MM.1S (cell line): Measurements from ENCODE around the gene UNC13C.

Source experiments
- DNase-seq: peaks from one replicate; pipeline ENCODE4 v3.0.0-alpha.2; 2015
- H2AFZ ChIP-seq: fragments of 300-600 bp; sonication (generic); 2 replicates; pipeline ENCODE4 v1.6.0; 2016; ENCODE audit warnings: antibody characterized with exemption, low read length
- H3F3A ChIP-seq: fragments of 300-600 bp; sonication (generic); 2 replicates; pipeline ENCODE4 v1.6.1; 2016; ENCODE audit warnings: mild to moderate bottlenecking, antibody characterized with exemption, low read length, moderate library complexity, mixed read lengths; ENCODE audit not compliant: insufficient read depth
- H3K27ac ChIP-seq: fragments of 300-600 bp; sonication (generic); 2 replicates; pipeline ENCODE4 v1.5.1; 2016; ENCODE audit warnings: mild to moderate bottlenecking, low read length
- H3K27me3 ChIP-seq: fragments of 300-600 bp; sonication (generic); replicated peaks from 2 replicates; pipeline ENCODE4 v1.6.0; 2016; ENCODE audit warnings: low read length; ENCODE audit not compliant: insufficient read depth
- H3K36me3 ChIP-seq: fragments of 300-600 bp; sonication (generic); replicated peaks from 2 replicates; pipeline ENCODE4 v1.6.1; 2016; ENCODE audit warnings: mild to moderate bottlenecking, low read length, mixed read lengths; ENCODE audit not compliant: insufficient read depth
- H3K4me1 ChIP-seq: fragments of 300-600 bp; sonication (generic); 2 replicates; pipeline ENCODE4 v1.6.1; 2016; ENCODE audit warnings: low read length, mixed read lengths
- H3K4me2 ChIP-seq: fragments of 300-600 bp; sonication (generic); 2 replicates; pipeline ENCODE4 v1.6.0; 2016; ENCODE audit warnings: low read depth, low read length
- H3K4me3 ChIP-seq: fragments of 300-600 bp; sonication (generic); 2 replicates; pipeline ENCODE4 v1.5.1; 2016; ENCODE audit warnings: low read length, mixed read lengths
- H3K79me2 ChIP-seq: fragments of 300-600 bp; sonication (generic); 2 replicates; pipeline ENCODE4 v1.6.1; 2016; ENCODE audit warnings: mixed run types, low read length, mixed read lengths
- H3K9ac ChIP-seq: fragments of 300-600 bp; sonication (generic); 2 replicates; pipeline ENCODE4 v1.6.1; 2016; ENCODE audit warnings: low read length, mixed read lengths
- H3K9me2 ChIP-seq: fragments of 300-600 bp; sonication (generic); replicated peaks from 2 replicates; pipeline ENCODE4 v1.6.1; 2016; ENCODE audit warnings: mild to moderate bottlenecking, low read length, mixed read lengths; ENCODE audit not compliant: insufficient read depth
- H3K9me3 ChIP-seq: fragments of 300-600 bp; sonication (generic); replicated peaks from 2 replicates; pipeline ENCODE4 v1.6.1; 2016; ENCODE audit warnings: mild to moderate bottlenecking, low read length, mixed read lengths; ENCODE audit not compliant: insufficient read depth
- H4K20me1 ChIP-seq: fragments of 300-600 bp; sonication (generic); 2 replicates; pipeline ENCODE4 v1.6.1; 2016; ENCODE audit warnings: mild to moderate bottlenecking, low read length, moderate library complexity, mixed read lengths; ENCODE audit not compliant: insufficient read depth
- EZH2 ChIP-seq: fragments of 300-600 bp; sonication (generic); optimal IDR thresholded peaks from 2 replicates; pipeline ENCODE3; 2017; ENCODE audit warnings: low read depth, mild to moderate bottlenecking, antibody characterized with exemption, low read length, mixed read lengths
- EZH2phosphoT487 ChIP-seq: fragments of 300-600 bp; sonication (generic); IDR thresholded peaks from 2 replicates; pipeline ENCODE4 v1.6.1; 2018; ENCODE audit warnings: antibody characterized with exemption, low read length
- TF ChIP-seq, protein P1 (sequence below): fragments of 300-600 bp; sonication (generic); IDR thresholded peaks from 2 replicates; pipeline ENCODE4 v1.5.1; 2016; ENCODE audit warnings: antibody characterized with exemption, low read length, mixed read lengths

UNC13C gene

DNA sequence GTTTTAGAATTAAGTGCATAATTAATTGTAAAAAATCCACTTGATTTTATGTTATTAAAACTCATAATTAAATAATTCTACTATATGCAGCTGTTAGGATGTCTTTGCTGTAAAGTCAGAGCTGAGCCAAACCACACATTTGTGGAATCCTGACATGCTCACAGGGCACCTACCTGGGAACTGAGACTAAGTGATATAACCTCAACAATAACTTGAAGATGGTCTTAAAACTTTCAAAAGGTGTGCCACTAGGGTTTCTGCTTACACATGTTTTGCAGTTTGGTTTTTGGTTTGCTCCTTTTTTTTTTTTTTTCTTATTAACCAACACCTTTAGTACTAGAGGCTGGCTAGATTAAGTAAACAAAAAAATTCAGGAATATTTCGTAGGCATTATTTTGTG, 549.8 kb downstream of the UNC13C start:
- Histone ChIP-seq H3K27ac (no peak overlapping the region), H3K9me3 (no peaks in the 10 kb centered on the region), H3K9ac (no peak overlapping the region), H4K20me1 (no peaks in the 10 kb centered on the region), H3K4me2 (no peak overlapping the region), H3F3A (no peaks in the 10 kb centered on the region), H3K79me2 (no peaks in the 10 kb centered on the region), H3K9me2 (no peaks in the 10 kb centered on the region), H3K36me3 (no peaks in the 10 kb centered on the region), H2AFZ (no peak overlapping the region), H3K4me3 (no peak overlapping the region), H3K27me3 (no peaks in the 10 kb centered on the region), H3K4me1 (peaks cover 14% of the 10 kb centered on the region)
- no peak for TF ChIP-seq EZH2
- TF ChIP-seq EZH2phosphoT487, result no peak
- TF ChIP-seq, protein P1, sequence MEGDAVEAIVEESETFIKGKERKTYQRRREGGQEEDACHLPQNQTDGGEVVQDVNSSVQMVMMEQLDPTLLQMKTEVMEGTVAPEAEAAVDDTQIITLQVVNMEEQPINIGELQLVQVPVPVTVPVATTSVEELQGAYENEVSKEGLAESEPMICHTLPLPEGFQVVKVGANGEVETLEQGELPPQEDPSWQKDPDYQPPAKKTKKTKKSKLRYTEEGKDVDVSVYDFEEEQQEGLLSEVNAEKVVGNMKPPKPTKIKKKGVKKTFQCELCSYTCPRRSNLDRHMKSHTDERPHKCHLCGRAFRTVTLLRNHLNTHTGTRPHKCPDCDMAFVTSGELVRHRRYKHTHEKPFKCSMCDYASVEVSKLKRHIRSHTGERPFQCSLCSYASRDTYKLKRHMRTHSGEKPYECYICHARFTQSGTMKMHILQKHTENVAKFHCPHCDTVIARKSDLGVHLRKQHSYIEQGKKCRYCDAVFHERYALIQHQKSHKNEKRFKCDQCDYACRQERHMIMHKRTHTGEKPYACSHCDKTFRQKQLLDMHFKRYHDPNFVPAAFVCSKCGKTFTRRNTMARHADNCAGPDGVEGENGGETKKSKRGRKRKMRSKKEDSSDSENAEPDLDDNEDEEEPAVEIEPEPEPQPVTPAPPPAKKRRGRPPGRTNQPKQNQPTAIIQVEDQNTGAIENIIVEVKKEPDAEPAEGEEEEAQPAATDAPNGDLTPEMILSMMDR, result no peak
- peak; percentile 67 for DNase-seq

DNA sequence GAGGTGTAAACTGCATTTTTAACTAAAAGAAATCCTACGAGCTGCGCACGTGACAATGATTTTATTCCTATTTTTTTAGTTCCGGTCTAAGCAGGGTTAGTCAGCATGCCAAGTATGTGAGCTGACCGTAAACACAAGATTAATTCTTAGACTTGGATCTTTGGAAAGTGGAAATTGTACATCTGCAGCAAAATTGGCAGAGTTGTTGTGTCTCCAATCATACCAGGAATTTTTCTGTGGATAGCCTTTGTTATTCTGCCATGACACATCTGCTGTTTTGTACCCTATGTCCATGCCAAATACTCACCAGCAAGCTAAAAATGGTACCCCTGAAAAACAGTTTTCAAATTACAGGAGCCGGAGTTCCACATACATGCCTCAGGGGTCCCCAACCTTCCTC, 562.5 kb downstream of the UNC13C start:
- no peaks in the 10 kb centered on the region for H3F3A ChIP-seq
- H3K27me3 ChIP-seq, result no peaks in the 10 kb centered on the region
- H3K27ac ChIP-seq, result no peak overlapping the region
- H3K79me2 ChIP-seq, result no peaks in the 10 kb centered on the region
- H3K9ac ChIP-seq, result no peak overlapping the region
- H4K20me1 ChIP-seq, result no peaks in the 10 kb centered on the region
- no peak overlapping the region for H2AFZ ChIP-seq
- no peak for DNase-seq
- no peak for TF ChIP-seq EZH2
- TF ChIP-seq EZH2phosphoT487, result no peak
- TF ChIP-seq, protein P1, result no peak
- H3K36me3 ChIP-seq, result no peaks in the 10 kb centered on the region
- H3K4me1 ChIP-seq, result no peaks in the 10 kb centered on the region
- H3K4me2 ChIP-seq, result no peak overlapping the region
- H3K4me3 ChIP-seq, result no peak overlapping the region
- no peaks in the 10 kb centered on the region for H3K9me2 ChIP-seq
- no peaks in the 10 kb centered on the region for H3K9me3 ChIP-seq

DNA sequence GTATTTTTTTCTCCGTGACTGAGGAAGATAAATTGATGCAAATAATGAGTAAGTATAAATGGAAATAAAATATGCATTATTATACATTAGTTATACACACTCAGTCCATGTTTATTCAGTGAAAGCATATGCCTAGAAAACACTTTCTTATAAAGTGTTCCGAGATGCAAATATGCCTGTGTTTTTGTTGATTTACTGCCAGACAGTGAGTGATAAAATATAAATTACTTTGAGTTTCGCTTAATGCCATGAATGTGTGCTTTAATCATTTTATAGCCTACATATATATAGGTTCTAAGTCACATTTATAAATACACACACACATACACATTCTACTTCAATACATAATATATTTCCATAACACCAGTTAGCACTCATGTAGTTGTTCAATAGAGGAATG, 569.2 kb downstream of the UNC13C start:
- Histone ChIP-seq H3K27ac (no peak overlapping the region), H3K36me3 (no peaks in the 10 kb centered on the region), H3F3A (no peaks in the 10 kb centered on the region), H3K9ac (no peak overlapping the region), H3K4me3 (no peak overlapping the region), H3K9me2 (no peaks in the 10 kb centered on the region), H3K4me1 (no peaks in the 10 kb centered on the region), H3K4me2 (no peak overlapping the region), H4K20me1 (no peaks in the 10 kb centered on the region), H3K9me3 (no peaks in the 10 kb centered on the region), H3K27me3 (no peaks in the 10 kb centered on the region), H2AFZ (no peak overlapping the region), H3K79me2 (no peaks in the 10 kb centered on the region)
- DNase-seq, result no peak
- TF ChIP-seq EZH2, result no peak
- TF ChIP-seq, protein P1, result no peak
- no peak for TF ChIP-seq EZH2phosphoT487
